ENCODE data around the gene MRPL55. TPM values are rescaled to one million over a fixed set of nuclear protein-coding genes. Genes with fewer than 3 reads are reported as not detected.
A peak's percentile ranks its signal among the peaks of the same experiment; 100 is the strongest.

The MRPL55 gene
- total RNA-seq, 4 donors from 2014 or later, result 70.1 to 99.6 (median 80.8) TPM

DNA sequence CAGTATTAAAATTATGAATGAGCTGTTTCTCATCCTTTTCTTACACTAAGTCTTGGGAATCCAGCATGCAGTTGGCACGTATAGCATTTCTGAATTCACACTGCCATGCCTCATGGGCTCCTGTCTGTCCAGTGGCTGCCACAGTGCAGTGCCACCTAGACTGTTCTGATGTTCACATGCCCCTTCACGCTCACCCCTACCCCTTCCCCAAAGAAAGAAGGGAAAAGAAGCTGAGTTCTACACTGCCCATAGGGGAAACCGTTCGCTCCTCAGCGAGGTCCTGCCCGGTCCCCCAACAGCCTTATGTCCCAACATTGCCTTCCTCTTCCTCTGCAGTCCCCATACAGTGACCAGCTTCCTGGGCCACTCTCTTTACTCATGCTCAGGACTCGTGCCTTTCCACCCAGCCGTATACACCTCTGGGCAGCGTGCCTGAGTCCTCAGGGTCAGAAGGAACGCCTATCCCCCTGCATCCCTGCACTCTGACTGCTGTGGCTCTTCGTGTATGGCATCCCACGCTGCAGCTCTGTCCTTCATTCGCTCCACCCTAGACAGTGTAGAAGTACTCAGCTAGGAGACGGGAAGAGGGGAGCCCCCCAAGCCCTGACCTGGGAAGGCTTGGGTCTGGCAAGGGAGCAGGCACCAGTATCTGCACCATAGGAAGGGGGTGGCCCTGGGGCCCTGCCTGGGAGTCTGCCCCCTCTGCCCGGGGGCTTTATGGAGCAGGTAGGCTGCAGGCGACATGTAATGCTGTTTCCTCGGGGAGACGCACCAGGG, 50.7 kb downstream of the MRPL55 start:
- TF ChIP-seq, protein P1, sequence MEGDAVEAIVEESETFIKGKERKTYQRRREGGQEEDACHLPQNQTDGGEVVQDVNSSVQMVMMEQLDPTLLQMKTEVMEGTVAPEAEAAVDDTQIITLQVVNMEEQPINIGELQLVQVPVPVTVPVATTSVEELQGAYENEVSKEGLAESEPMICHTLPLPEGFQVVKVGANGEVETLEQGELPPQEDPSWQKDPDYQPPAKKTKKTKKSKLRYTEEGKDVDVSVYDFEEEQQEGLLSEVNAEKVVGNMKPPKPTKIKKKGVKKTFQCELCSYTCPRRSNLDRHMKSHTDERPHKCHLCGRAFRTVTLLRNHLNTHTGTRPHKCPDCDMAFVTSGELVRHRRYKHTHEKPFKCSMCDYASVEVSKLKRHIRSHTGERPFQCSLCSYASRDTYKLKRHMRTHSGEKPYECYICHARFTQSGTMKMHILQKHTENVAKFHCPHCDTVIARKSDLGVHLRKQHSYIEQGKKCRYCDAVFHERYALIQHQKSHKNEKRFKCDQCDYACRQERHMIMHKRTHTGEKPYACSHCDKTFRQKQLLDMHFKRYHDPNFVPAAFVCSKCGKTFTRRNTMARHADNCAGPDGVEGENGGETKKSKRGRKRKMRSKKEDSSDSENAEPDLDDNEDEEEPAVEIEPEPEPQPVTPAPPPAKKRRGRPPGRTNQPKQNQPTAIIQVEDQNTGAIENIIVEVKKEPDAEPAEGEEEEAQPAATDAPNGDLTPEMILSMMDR (IDR thresholded peaks at IDR 0.05), result no peak
- TF ChIP-seq POLR2A (IDR thresholded peaks at IDR 0.05), result no peak
- peak overlapping the region in 3 of 4 donors; percentile 34 to 54 (median 49) for H3K4me3 ChIP-seq
- H3K27me3 ChIP-seq, result peaks cover 0 to 23% of the 10 kb centered on the region in 2 donors

More for the DNA sequence above, 50.7 kb downstream of the MRPL55 start:
- DNase-seq, result peak in 2 of 3 donors; percentile 37 to 40
- no peaks in the 10 kb centered on the region for H3K36me3 ChIP-seq
- no peaks in the 10 kb centered on the region for H3K9me3 ChIP-seq
- peaks cover 0 to 15% (median 7%) of the 10 kb centered on the region in 4 donors for H3K4me1 ChIP-seq
- H3K27ac ChIP-seq, result no peak overlapping the region

Small RNA genes within 50 kb of the gene (small RNA-seq; reads per million reads assigned to genes)
- 0 reads per million in 2 donors for gene AL359510.1

Other genes with a start within 250 kb of the MRPL55 start
- gene WNT9A, start 161.4 kb downstream of the MRPL55 start, total RNA-seq, result 1 to 10 TPM in 3 of 4 donors, under 1 TPM in 1; 0.83 to 3.5 (median 2.6) TPM
- gene WNT3A, start 102.3 kb downstream of the MRPL55 start, total RNA-seq, result not detected
- 100 to 1,000 TPM; 243 to 434 (median 392) TPM for gene ARF1, start 26.6 kb downstream of the MRPL55 start, total RNA-seq
- 10 to 100 TPM in 3 of 4 donors, 1 to 10 TPM in 1; 6.0 to 19.8 (median 16.2) TPM for gene C1orf35, start 6.0 kb downstream of the MRPL55 start, total RNA-seq
- 100 to 1,000 TPM; 206 to 232 (median 224) TPM for gene GUK1, start 31.0 kb upstream of the MRPL55 start, total RNA-seq
- under 1 TPM in 2 of 4 donors, not detected in 2; 0.88 to 0.94 TPM for gene GJC2, start 40.6 kb upstream of the MRPL55 start, total RNA-seq
- 10 to 100 TPM in 2 of 4 donors, 1 to 10 TPM in 2; 8.2 to 11.8 (median 10.3) TPM for gene IBA57, start 56.5 kb upstream of the MRPL55 start, total RNA-seq
- 100 to 1,000 TPM in 1 of 4 donors, 10 to 100 TPM in 2, 1 to 10 TPM in 1; 5.8 to 136 (median 34.4) TPM for gene OBSCN, start 98.7 kb upstream of the MRPL55 start, total RNA-seq

Data from Peyer's patch (tissue), 4 donors.